ENCODE measurements around the gene KRT82.
"Not testable (repeated sequence)": the region's sequence is repeated elsewhere in the genome, so short reads cannot be mapped to it uniquely, and the experiment has no call there.

Gene KRT82

DNA sequence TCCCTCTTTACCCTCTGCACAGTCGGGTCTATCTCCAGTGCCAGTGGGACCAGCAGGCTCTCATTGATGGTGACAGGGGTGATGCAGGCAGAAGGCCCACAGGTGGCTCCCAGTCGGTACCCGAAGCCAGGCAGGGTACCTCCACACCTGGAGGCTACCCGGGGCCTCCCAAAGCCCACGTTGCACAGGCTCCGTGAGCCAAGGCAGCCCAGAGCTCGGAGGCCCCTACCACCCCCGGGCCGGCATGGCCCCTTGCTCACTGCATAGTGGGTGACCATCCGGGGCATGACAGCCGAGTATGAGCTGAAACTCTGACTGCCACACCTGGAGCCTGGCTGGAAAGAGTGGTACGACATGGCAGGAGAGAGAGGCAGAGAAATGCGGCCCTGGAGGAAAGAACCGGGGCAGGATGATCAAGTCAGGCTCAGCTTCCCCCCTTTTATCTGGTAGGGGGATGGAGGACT is at the start of gene KRT82:
TSS of gene KRT82 (minus strand) at position 414 of the 464 bp plus-strand sequence. CDS start at position 356, 58 bp downstream.
- DNase-seq (ENCODE audit: low read depth in 2 of 2), result no peak

DNA sequence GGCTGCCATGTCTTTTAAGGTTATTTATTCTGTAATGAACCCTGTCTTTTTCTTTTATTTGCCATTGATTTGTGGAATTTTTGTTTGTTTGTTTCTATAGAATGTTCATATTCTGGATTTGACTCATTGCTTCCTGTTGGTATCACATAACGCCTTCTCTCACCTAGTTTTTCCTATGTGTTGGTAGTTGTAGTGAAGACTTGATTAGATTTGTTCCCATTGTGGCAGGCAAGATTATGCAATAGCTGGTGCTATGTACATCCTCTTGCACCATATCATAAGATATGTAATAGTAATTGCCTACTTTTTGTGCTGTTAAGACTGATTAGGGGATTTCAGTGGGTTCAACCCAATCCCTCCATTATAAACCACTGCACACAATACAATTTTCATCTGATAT is 49.7 kb upstream of the KRT82 start:
- no peak for DNase-seq (ENCODE audit: low read depth in 2 of 2)

DNA sequence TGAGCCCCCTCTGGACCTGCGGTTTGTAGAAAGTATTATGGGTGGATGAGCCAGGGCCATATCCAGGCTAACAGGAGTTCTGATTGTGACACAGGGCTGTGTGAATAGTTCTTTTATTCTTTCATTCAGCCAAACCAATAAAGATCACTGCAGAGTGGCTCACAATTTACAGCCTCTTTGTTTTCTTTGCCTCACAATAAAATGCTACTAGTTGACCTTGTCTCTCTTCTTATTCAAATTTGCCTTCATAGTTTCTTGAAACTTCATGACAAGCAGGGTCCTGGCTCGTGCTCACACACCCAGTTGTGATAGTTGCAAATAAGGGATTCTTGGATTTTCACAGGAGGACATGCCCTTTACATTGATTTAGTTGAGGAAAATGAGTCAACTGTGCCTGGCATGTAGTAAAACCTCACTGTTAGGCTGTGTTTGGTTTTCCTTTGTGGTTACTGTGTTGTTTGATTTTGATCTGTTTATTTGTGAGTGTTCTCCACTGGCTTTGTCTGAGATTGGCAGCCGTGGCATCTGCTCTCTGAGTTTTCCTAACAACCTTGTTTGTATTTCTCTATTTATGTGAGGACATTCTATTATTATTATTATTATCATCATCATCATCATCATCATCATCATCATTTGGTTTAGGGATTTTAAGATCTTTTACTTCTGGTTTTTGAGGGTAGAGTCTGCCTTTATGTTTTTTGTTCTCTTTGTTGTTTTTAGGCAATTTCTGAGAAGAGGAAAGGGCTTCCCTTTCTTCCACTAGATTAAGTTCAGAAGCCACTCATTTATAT is 48.5 kb upstream of the KRT82 start:
- no peak for DNase-seq (ENCODE audit: low read depth in 2 of 2)

DNA sequence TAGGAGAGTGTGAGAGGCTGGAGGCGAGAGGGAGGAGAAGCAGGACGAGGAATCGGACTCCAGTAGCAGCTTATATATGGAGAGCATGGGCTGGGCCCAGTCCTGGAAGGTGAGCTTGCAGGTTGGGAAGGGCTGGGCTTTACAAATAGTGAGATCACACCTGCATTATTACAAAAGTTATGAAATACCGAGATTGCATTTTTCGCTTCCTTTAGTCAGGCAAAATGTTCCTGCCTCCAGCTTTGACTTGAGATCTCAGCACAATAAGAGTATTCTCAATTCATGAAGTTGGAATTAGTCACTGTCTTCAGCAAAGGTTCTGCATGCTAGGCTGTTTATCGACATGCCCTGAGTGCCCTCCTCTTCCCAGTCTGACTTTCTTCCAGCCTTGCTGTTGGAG is 46.0 kb upstream of the KRT82 start, which contains the start of gene KRT6B:
TSS of gene KRT6B (minus strand) at position 46 of the 400 bp plus-strand sequence. CDS start 68 bp downstream, outside the sequence.
- no peak for DNase-seq (ENCODE audit: low read depth in 2 of 2)

DNA sequence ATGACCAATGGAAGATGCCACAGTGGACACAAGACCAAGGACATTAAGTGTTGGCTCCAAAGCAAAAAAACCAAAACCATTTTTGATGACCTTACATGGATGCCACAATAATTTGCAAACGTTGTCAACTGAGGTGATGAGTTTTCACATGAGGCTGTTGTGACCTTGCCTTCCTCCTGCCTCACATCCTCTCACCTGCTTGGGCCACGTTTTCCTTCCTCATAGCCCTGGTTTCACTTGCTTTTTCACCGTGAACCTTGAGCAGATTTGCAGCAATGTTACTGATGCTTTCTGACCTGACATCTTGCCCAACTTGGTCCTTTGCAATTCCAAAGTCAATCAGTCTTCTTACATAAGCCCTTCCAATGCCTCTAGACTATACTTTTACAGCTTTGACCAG is 42.1 kb upstream of the KRT82 start:
- no peak for DNase-seq (ENCODE audit: low read depth in 2 of 2)

DNA sequence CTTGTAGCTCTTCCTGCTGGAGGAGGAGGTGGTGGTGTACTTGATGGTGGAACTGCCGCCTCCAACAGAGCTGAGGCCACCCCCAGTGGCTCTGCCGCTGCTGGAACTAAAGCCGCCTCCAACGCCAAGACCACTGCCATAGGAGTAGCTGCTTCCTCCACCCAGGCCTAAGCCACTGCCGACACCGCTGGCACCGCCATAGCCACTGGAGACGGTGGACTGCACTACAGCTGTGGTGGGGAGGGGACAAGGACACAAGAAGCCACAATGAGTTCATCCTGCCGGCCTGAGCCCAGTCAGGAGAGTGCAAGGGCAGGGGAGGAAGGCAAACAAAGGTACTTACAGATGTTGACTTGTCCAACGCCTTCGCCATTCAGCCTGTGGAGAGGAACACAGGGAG is 41.1 kb upstream of the KRT82 start:
- not testable (repeated sequence) for DNase-seq (ENCODE audit: low read depth in 2 of 2)

DNA sequence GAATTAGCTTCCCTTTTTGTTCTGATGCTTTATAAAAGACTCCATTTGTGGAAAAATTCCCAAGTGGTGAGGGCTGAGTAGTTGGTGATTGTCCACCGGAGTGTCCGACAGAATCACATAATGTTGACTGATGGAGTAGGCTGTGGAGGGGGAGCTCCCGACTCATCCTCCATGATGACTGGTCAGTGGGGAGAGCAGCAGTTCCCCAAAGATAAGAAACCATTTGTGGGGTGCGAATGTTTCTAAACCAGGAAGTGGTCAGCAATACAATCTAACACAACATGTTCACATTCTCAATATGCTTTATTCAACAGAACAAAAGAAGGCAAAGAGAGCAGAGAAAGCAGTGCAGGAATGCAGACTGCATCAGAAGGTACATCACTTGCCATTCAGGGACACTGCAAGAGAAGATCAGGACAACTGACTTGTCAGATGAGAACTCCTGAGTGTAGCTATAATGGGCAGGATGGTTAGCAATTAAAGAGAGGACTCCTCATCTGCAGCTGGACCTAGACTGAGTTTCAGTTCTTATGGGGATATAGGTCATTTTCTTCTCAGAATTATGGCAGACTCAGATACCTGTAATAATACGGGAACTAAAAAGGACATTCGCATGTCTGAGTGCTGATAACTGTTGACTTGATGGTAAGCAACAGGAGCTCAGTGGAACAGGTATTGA is 40.4 kb upstream of the KRT82 start:
- no peak for DNase-seq (ENCODE audit: low read depth in 2 of 2)

DNA sequence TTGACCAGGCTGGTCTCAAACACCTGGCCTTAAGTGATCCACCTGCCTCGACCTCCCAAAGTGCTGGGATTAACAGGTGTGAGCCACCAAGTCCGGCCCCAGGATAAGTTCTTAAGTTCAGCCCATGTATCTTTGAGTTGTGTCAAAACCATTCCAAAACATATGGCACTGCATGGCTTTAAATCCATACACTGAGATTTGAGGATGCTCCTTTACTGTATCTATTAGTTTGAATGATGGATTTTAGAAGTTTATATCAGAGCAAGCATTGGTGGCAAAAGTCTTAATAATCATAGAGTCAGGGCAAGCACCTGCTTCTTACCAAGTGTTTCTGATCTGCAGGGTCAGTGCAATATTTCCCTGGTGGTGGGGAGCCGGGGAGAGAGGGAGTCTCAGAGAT is 39.7 kb upstream of the KRT82 start:
- no peak for DNase-seq (ENCODE audit: low read depth in 2 of 2)

DNA sequence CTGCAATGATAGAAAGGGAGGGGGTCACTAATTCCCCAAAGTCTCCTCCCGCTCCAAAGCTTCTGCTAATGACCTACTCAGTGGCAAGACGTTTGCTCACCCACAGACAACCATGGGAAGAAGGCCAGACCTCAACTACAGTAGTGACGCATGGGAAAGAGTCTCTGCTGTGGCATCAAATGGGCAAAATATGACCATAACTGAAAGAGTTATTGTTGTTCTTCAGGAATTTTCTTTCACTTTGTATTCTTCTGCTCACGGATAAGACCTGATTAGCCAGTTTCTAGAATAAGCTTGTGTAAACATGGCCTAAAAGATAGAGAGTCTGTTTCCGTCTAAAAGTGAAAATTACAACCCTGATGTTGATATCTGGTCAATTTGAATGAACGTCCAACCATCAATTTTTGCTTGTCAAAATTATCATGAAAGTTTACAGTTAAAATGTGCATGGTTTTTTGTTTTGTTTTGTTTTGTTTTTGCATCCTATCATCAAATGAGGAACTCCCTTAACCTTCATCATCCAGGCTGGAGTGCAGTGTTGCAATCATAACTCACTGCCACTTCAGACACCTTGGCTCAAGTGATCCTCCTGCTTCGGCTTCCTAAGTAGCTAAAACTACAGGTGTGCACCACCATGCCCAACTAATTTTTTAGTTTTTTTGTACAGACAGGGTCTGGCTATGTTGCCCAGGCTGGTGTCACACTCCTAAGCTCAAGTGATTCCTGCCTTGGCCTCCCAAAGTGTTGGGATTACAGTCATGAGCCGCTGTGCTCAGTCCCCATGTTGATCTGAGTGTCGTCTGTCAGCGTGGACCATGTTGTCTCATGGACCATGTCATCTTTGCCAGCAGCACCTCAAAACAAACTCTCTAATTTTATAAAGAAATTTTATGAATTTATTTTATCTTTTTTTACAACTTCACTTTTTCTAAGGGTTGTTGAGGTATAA is 38.8 kb upstream of the KRT82 start:
- no peak for DNase-seq (ENCODE audit: low read depth in 2 of 2)

DNA sequence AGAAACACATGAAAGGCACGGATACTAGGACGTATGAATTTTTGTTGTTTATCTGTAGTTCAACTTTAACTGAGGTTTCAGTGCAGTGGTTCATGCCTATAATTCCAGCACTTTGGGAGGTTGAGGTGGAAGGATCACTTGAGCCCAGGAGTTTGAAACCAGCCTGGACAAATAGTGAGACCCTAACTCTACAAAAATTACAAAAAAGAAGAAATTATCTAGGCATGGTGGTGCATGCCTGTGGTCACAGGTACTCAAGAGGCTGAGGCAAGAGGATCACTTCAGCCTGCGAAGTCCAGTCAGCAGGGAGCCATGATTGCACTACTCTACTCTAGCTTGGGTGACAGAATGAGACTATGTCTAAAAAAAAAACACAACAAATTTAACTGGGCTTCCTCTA is 37.8 kb upstream of the KRT82 start:
- no peak for DNase-seq (ENCODE audit: low read depth in 2 of 2)

DNA sequence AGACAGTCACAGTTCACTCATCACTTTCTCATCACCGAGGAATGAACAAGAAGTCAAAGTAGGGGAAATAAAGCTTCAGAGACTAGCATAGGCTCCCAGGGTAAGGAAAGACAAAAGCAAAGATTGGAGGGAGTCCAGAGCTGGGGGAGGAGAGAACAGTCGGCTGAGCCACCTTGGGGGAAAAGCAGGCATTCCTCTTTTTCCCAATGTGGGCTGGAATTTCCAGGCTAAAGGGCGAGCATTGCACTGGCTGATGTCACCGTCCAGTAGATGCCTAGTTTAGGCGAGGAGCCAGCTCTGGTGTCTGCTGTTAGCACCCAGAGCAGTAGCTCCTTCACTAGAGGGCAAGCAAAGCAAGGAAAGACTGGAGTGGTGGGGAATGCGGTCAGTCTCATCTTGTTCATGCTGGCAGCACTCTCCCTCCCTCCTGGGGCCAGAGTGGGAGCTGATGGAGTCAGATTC is 36.5 kb upstream of the KRT82 start:
- no peak for DNase-seq (ENCODE audit: low read depth in 2 of 2)

DNA sequence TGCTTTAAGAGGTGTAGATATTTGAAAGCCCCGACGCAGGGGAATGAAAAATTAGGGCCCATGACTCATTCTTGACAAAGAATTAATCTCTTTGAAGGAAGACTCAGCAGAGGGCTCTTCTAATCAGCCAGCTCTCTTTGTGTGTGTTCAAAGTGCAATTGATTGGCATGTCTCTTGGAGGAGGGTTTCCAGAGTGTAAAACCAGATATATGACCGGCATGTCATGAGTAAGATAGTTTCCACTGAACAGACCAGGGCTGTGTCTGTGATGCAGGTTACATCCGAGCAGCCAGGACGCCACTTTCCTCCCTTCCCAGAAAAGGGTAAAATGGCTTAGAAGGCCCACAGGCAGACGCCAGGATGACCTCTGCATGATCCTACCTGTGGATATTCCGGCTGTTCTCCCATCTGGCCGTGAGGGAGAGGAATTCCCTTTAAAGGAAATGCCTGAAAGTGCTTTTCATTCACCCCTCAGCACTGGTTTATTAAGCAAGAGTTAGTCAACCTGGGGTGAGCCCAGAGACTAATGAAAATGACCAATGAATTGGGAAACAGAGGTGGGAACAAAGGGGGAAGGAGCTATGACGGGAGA is 35.3 kb upstream of the KRT82 start:
- DNase-seq (ENCODE audit: low read depth in 2 of 2), result no peak

DNA sequence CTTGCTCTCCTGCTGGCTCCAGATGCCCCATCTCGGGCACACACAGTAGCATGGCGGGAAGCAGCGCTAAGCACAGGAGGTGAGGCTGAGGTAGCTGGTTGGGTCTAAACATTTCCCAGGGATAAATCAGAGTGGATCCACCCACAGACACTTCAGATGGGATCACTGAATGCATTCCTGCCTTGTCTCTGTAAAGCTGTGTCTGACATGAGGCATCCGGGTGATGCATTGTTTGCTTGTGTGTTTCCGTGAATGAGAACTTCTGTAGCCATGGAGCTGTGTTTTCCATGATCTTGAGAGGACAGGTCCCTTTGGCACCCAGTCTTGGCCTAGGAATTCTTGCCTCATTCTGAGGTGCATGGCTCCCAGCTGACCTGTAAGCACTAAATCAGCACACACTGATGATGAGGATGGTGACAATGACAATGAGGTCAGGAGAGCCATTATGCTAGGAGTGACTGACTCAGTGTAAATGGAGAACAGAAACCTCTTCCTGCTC is 34.7 kb upstream of the KRT82 start:
- DNase-seq (ENCODE audit: low read depth in 2 of 2), result no peak

DNA sequence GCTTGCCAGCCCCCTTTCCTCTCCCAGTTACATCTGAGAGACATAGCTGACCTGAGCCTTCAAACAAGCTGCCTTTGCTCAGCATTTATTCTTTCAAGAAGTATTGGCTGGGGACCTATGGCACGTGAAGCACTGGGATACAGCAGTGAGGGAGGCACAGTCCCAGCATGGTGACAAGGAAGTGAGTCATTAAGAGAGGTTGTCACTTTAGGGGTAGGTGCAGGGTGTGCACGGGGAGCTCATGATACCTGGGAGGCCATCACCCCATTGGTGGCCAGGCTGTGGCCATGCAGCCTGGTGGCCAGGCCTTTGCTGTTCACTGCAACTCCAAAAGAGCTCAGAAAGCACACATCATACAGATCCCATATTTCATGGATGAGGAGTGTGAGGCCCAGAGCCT is 33.7 kb upstream of the KRT82 start:
- no peak for DNase-seq (ENCODE audit: low read depth in 2 of 2)

DNA sequence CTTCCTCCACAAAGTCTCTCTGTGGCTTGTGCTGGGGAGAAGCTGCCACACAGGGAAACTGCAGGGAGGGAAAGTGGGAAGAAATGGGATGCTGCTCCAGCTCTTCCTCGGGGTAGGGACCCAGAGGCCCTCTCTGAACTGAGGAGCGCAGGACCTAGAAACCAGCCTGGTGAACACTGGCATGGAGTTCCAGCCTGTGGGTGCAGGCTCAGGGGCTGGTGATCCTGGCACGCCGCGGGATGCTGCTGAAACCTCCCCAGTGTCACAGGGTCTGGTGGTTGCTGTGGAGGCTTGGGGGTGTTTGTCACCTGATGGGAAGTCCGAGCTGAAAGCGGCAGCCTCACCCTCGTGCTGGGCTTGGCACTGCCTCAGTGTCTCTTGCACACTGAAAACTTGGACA is 33.3 kb upstream of the KRT82 start:
- no peak for DNase-seq (ENCODE audit: low read depth in 2 of 2)

DNA sequence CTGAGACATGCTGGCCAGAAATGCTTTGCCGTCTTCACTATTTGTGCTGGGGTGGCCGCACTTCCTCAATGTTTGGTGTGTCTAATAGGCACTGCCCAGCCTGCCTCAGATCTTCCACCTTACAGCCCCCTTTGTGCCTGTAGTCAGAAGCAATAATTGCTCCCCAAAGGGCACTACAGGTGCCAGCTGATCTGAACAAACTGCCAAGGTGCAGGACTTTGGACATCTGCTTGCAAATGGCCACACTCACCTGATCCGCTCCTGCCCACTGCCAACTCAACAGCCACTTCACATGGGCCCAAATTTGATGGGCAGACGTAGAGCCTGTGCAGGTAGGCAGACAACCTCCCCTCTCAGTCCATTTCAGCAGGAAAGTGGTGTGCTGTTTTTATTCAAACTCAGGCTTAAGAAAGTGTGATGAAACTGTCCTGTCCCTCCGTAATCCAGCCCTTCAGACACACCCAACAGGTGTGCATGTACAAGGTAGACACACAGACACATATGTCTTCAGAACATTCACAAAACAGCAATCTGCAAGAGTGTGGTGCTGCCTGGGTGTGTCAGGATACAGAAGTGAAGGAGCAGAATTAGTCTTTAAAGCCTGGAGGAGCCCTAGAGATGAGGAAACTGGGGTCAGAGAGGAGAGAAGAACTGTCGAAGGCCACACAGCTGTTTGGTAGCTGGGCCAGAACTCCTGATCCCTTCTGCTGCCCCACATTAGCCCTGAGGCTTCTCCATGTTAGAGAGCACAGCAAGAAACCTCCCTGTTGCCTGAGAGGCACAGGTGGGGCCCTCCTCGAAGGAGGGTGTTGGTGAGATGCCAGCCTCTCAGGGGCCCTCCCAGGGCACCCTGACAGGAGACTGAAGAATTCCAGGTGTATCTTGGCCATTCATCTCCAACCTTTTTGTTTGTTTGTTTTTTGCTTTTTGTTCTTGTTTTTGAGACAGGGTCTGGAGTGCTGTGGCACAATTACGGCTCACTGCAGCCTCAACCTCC is 32.5 kb upstream of the KRT82 start:
- no peak for DNase-seq (ENCODE audit: low read depth in 2 of 2)

DNA sequence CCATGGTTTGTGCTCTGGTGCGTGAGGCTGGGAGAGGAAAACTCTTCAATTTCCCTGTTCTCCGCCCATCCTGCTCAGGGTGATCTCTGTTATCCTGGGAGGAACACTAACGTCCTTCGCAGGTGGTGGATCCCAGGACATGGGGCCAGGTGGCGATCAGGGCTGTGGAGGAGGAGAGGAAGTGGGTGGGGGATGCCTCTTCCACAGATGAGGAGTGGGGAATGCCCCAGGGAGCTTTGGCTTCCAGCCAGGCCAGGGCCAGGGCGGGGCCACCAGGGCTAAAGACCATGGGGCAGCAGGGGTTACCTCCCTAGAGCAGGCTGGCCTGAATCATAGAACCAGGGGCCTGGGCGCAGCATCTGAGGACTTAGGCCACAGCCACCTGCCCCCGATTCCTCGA is 31.4 kb upstream of the KRT82 start:
- DNase-seq (ENCODE audit: low read depth in 2 of 2), result no peak

DNA sequence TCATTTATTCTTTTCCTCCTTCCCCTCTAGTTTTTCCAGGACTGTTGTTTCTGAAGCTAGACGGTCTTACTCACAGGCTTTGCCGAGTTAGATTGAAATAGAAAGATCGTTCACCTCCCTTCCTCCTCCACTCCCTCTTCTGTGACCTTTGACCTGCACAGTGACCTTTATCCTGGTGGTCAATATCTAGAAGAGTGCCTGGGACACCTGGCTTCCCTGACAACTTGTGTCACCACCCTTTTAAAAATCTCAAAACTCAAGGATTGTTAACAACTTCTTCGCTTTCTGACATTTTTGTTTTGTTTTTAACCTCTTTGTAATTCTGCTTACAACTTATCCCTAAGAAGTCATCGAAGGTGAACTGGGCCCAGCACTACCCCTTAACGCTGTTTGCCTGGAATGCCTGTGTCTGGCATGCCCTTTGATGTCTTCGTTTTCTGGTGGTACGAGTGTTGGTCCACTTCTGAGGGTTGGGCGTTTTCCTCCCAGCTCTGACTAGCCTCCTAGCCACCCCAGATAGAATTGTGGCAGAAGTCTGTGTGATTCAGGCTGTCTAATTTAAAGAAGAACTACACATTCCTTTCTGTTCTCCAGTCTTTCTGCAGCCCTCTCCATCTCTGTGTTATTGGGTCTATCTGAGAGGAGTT is 30.8 kb upstream of the KRT82 start:
- no peak for DNase-seq (ENCODE audit: low read depth in 2 of 2)

DNA sequence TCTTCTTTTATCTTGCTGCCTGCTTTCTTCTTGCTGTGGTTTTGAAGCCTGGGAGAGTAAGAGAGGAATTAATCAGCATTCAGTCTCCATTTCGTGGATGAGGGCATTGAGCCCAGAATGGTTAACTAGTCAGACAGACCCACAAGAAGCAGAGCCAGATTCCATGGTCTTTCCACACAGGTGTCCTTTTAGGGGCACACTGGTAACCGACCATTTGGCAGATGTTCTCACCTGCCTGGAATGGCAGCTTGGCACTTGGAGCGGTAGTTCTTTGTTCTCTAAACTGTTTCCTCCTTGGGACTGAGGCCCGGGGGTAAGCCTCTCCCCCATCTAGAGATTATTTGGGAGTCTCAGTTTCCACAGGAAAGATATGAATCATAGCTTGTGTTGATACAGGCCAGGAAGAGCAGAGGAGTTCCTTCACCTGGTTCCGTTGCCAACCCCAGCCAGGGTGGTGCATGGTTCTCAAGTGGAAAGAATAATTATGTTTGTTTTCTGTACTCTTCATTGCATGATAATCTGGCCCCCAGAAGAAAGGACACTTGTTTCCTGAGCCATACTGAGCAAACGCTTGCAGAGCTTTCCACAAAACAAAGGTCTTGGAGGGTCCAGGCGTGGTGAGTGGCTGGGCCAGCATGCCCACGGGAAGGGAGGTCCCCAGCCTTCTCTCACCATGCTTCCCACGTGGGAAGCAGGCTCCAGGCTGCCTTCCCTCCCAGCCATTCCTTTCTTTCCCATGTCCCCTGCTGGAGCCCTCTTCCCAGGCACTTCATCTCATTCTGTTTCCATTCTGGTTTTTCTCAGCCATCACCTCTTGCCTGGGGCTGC is 30.1 kb upstream of the KRT82 start:
- no peak for DNase-seq (ENCODE audit: low read depth in 2 of 2)
